Tibial artery (tissue), 4 donors: ENCODE data around the gene TAPBPL.

Experiments
- DNase-seq, 2 donors: peaks; one replicate each; pipeline ENCODE4 v3.0.0-alpha.2; 2019
- H3K27ac ChIP-seq, 2 donors: fragments of 200-600 bp; sonication (generic) in 1 of 2; 1 replicate in 1 of 2; 2 replicates in 1 of 2; pipeline ENCODE4 v1.5.1; 2018 to 2019; ENCODE audit warnings: mild to moderate bottlenecking in 1 of 2
- H3K27me3 ChIP-seq, 2 donors: fragments of 200-600 bp; sonication (generic) in 1 of 2; one replicate each; pipeline versions ENCODE4 v1.5.1 to v1.6.0; 2016 to 2019
- H3K36me3 ChIP-seq, 3 donors: fragments of 200-600 bp; sonication (generic) in 2 of 3; one replicate each; pipeline ENCODE4 v1.5.1; 2016 to 2019; ENCODE audit warnings: mild to moderate bottlenecking in 2 of 3
- H3K4me1 ChIP-seq, 4 donors: fragments of 200-600 bp; sonication (generic) in 2 of 4; 1 replicate in 3 of 4; 2 replicates in 1 of 4; pipeline ENCODE4 v1.5.1; 2016 to 2019
- H3K4me3 ChIP-seq, 2 donors: fragments of 200-600 bp; sonication (generic) in 1 of 2; 1 replicate in 1 of 2; 2 replicates in 1 of 2; pipeline ENCODE4 v1.5.1; 2018 to 2019; ENCODE audit warnings: mild to moderate bottlenecking in 2 of 2
- H3K9me3 ChIP-seq, 3 donors: fragments of 200-600 bp; sonication (generic) in 1 of 3; one replicate each; pipeline ENCODE4 v1.5.1; 2016 to 2019
- intact Hi-C: fragments of 100-400 bp; cut with DNase I; formaldehyde crosslinking; loops from one replicate; pipeline ENCODE4 v1.15.0; 2023; ENCODE audit warnings: low total_unique reads
- TF ChIP-seq, protein P1 (sequence below), 2 experiments: fragments of 200-600 bp in 1 of 2; fragments of 450-650 bp in 1 of 2; IDR thresholded peaks; one replicate each; pipeline ENCODE4 v1.5.1; 2017 to 2019; ENCODE audit warnings: antibody characterized with exemption in 2 of 2, mild to moderate bottlenecking in 1 of 2, moderate library complexity in 1 of 2

Gene TAPBPL

GRCh38 chr12:6438345-6438744 is 13.5 kb upstream of the TAPBPL start:
- DNase-seq = no peak
- Histone ChIP-seq H3K36me3 (peaks cover 0 to 38% (median 8%) of the 10 kb centered on the region in 3 donors), H3K27ac (no peak overlapping the region), H3K9me3 (no peaks in the 10 kb centered on the region), H3K27me3 (no peaks in the 10 kb centered on the region), H3K4me3 (no peak overlapping the region), H3K4me1 (no peaks in the 10 kb centered on the region)
- TF ChIP-seq, protein P1, sequence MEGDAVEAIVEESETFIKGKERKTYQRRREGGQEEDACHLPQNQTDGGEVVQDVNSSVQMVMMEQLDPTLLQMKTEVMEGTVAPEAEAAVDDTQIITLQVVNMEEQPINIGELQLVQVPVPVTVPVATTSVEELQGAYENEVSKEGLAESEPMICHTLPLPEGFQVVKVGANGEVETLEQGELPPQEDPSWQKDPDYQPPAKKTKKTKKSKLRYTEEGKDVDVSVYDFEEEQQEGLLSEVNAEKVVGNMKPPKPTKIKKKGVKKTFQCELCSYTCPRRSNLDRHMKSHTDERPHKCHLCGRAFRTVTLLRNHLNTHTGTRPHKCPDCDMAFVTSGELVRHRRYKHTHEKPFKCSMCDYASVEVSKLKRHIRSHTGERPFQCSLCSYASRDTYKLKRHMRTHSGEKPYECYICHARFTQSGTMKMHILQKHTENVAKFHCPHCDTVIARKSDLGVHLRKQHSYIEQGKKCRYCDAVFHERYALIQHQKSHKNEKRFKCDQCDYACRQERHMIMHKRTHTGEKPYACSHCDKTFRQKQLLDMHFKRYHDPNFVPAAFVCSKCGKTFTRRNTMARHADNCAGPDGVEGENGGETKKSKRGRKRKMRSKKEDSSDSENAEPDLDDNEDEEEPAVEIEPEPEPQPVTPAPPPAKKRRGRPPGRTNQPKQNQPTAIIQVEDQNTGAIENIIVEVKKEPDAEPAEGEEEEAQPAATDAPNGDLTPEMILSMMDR (IDR thresholded peaks at IDR 0.05) = no peak
- intact Hi-C loops = no loop called here

DNA sequence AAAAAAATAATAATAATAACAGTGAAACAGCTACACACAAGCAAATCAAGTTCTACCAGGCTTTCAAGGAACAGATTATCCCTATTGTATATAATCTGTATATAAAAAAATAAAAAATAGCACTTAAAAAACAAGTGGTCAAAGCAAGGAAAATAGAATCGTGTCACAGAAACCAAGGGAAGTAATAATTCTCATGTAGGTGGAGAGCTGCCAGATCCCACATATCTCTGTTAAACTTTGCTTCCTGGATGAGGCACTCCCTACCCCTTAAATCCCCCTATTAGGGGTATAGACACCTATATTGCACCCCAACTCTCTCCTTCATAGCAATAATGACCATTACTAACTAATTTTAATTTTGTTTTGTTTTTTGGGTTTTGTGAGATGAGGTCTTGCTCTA is 11.5 kb upstream of the TAPBPL start:
- Histone ChIP-seq H3K27me3 (no peaks in the 10 kb centered on the region), H3K36me3 (peaks cover 3 to 57% (median 9%) of the 10 kb centered on the region in 3 donors), H3K4me1 (no peaks in the 10 kb centered on the region), H3K9me3 (no peaks in the 10 kb centered on the region), H3K27ac (no peak overlapping the region), H3K4me3 (no peak overlapping the region)
- no peak for DNase-seq
- TF ChIP-seq, protein P1 (IDR thresholded peaks at IDR 0.05) = no peak
- intact Hi-C loops = no loop called here

DNA sequence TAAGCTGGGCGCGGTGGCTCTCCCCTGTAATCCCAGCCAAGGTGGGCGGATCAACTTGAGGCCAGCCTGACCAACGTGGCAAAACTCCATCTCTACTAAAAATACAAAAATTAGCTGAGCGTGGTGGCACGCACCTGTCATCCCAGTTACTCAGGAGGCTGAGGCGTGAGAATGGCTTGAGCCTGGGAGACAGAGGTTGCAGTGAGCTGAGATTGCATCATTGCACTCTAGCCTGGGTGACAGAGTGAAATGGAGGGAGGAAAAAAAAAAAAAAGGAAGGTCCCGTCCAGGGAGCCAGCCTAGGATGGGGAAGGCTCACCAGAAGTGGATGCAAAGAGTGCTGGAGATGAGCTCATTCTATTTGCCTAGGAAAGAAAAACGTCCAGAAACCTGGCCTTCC is 9.0 kb upstream of the TAPBPL start:
- no peaks in the 10 kb centered on the region for H3K4me1 ChIP-seq
- no peak for DNase-seq
- TF ChIP-seq, protein P1 (IDR thresholded peaks at IDR 0.05) = no peak
- no peaks in the 10 kb centered on the region for H3K27me3 ChIP-seq
- no peak overlapping the region for H3K4me3 ChIP-seq
- H3K36me3 ChIP-seq = peaks cover 11 to 81% (median 33%) of the 10 kb centered on the region in 3 donors
- no peak overlapping the region for H3K27ac ChIP-seq
- no peaks in the 10 kb centered on the region for H3K9me3 ChIP-seq
- intact Hi-C loops = no loop called here

DNA sequence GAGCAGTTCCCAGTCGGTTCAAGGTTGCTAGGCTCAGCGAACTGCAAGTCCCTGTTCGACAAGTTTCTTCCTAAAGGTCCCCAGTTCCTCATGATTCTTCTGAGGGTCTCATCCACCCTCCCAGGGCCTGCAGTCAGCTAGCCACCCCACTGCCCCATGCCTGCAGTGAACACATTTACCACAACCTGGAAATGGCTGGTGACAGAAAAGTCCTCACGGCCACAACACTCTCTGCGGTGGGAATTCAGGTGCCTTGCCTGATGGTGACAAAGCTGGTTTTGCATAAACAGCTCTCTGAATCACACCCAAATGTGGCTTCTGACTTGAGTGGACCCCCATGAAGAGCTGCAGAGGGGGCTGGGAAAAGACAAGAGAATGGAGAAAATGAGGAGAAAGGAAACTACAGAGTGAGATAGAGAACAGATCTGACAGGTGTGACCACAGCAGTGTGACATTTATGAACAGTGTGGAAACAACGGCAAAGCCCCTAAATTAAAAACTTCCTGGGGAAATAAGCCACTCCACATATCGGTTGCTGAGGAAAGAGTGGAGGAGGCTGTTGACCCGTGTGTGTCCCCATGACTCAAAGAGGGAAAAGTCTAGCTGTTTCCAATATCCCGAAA is 8.4 kb upstream of the TAPBPL start:
- Histone ChIP-seq H3K27ac (no peak overlapping the region), H3K27me3 (no peaks in the 10 kb centered on the region), H3K4me1 (no peaks in the 10 kb centered on the region), H3K4me3 (no peak overlapping the region), H3K36me3 (peaks cover 12 to 82% (median 37%) of the 10 kb centered on the region in 3 donors), H3K9me3 (no peaks in the 10 kb centered on the region)
- TF ChIP-seq, protein P1 (IDR thresholded peaks at IDR 0.05) = no peak
- peak in 1 of 2 donors; percentile 17 for DNase-seq
- intact Hi-C loops = no loop called here

- H3K9me3 ChIP-seq = no peaks in the 10 kb centered on the region
- TF ChIP-seq, protein P1 (IDR thresholded peaks at IDR 0.05) = no peak
These were observed 7.8 kb upstream of the TAPBPL start for GRCh38 chr12:6444031-6444430.

More at GRCh38 chr12:6444031-6444430, 7.8 kb upstream of the TAPBPL start:
- peaks cover 12 to 80% (median 32%) of the 10 kb centered on the region in 3 donors for H3K36me3 ChIP-seq
- DNase-seq = no peak
- no peak overlapping the region for H3K4me3 ChIP-seq
- no peaks in the 10 kb centered on the region for H3K27me3 ChIP-seq
- peaks cover 0 to 3% (median 1%) of the 10 kb centered on the region in 4 donors for H3K4me1 ChIP-seq
- no peak overlapping the region for H3K27ac ChIP-seq
- intact Hi-C loops = no loop called here
